ENCODE results near the gene KIAA1217.

Gene KIAA1217

DNA sequence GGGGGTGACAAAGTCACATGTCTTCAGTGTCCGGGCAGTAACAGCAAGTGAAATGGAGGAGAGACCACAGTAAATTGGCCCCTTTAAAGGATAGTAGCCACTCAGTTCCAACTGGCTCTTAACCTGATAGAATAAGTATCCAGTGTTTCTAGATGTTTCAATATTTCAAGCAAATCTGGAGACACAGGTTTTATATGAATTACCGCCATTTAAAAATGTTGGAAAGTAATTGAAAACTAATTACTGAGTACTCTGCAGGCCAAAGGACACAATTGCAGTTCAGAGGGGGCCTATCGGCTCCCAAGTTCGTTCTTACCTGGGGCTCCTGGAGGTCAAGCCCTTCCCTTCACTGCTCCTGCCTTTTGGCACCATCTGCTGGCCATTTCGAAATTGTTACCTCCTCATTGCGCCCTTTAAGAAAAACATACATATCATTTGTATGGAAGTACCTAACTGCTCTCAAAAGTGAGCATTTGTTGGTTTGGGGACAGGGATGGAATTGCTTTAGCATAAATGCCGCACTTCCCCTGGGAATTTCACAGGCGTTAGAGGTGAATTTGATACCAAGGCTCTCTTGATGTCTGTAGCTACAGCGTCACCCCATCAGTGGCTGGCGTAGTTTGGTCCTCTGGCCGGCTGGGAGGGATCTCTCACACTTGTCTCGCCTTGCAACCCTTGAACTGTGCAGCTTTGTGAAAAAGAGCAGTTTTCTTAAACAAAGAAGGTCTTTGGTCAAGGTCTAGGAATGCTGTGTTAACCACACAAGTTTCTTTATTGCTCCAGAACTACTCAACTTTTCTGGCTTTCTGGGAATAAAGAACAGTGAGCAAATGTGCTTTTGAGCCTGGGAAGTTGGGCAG is 294.8 kb downstream of the KIAA1217 start:
- DNase-seq = peak; percentile 41

DNA sequence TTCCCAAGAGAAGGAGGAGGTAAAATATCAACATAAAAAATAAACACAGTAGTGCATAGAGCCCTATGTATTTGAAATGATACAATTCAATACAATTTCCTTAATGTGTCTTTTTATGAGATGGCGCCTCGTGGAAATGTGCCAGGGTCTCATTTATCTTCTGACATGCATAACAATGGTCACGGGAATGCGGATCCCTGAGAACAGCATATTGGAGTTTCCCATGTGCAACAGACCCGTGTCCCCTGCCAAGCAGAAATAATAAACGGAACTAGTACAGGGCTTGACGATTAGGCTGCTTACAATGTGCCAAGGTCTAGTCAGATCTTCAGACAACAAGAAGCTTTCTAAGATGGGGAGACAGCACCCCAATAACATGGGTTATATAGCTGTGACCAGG is 296.8 kb downstream of the KIAA1217 start:
- no peak for DNase-seq

GRCh38 chr10:24513155-24513554 is 304.2 kb downstream of the KIAA1217 start:
- peak; percentile 39 for DNase-seq

- DNase-seq = no peak
These were observed 306.5 kb downstream of the KIAA1217 start for GRCh38 chr10:24515481-24515880.

- no peak for DNase-seq
These were observed 309.5 kb downstream of the KIAA1217 start for GRCh38 chr10:24518411-24518810.

GRCh38 chr10:24518981-24519597 is 310.2 kb downstream of the KIAA1217 start:
- peak; percentile 62 for DNase-seq

DNA sequence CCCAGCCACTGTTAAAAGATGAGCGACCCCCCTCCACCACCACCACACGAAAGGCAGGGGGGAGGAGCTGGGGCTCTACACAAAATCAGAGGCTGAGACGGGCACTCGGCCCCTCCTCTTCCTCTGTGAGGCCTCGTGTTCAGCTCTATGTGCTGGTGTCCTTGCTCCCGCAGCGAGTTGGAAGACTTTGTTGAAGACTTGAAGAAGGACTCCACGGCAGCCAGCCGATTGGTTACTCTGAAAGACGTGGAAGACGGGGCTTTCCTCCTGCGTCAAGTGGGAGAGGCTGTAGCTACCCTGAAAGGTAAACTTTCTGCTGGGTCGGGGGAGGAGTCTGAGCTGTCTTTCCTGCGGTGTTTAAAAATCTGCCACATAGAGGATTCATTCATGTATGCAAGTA is 311.0 kb downstream of the KIAA1217 start:
- no peak for DNase-seq

DNA sequence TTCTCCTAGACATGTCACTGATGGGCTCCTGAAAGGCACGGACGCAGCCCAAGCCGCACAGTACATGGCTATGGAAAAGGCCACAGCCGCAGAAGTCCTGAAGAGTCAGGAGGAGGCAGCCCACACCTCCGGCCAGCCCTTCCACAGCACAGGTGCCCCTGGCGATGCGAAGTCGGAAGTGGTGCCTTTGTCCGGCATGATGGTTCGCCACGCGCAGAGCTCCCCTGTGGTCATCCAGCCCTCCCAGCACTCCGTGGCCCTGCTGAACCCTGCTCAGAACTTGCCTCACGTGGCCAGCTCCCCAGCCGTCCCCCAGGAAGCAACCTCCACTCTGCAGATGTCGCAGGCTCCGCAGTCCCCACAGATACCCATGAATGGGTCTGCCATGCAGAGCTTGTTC is 315.4 kb downstream of the KIAA1217 start:
- DNase-seq = no peak

DNA sequence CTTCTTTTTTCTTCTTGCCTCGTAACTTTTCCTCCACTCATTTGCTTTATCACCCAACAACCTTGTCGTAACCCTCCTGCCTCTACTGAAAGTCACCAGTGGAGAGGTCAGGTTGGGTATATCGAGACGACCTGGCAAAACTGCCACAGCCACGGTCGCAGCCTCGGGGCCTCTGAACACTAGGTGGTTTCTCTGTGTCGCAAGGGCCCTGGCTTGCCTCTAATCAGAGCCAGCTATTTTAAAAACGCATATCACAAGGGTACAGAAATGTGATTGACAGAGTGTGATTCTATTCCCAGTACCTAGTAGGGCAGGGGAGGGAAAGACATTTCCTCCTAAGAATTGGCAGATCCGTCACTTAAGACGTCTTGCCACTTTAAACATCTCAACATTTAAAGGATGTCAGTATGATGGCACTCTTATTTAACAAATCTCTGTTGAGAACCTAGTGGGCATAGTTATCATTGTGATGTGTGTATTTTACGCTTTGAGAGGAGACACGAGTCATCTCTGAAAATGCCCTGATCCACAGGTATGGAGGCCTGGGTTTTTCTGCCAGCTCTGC is 317.2 kb downstream of the KIAA1217 start:
- DNase-seq = no peak

GRCh38 chr10:24528946-24529345 is 320.0 kb downstream of the KIAA1217 start:
- DNase-seq = no peak

DNA sequence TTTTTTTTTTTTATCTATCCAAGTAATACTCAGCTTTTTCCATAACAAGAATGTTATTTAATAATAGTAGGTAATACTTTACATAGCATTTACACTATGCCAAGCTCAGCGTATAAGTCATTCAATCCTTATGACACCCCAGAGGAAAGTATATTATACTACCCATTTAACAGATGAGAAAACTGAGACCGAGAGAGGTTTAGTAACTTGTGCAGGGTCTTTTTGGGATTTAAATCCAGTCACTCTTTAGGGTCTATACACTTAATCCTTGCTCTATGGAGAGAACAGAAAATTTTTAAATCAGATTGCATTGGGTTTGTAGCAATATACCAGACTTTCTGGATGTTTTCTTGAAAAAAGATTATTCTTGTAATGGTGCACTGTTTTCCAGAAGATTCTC is 322.5 kb downstream of the KIAA1217 start:
- DNase-seq = no peak

- no peak for DNase-seq
These were observed 325.0 kb downstream of the KIAA1217 start for GRCh38 chr10:24533981-24534380.

GRCh38 chr10:24536636-24537035 is 327.7 kb downstream of the KIAA1217 start:
- DNase-seq = no peak

- no peak for DNase-seq
These were observed 332.4 kb downstream of the KIAA1217 start for GRCh38 chr10:24541239-24541753.

- no peak for DNase-seq
These were observed 333.7 kb downstream of the KIAA1217 start for GRCh38 chr10:24542314-24543270.

- DNase-seq = no peak
These were observed 335.8 kb downstream of the KIAA1217 start for GRCh38 chr10:24544776-24545175.

DNA sequence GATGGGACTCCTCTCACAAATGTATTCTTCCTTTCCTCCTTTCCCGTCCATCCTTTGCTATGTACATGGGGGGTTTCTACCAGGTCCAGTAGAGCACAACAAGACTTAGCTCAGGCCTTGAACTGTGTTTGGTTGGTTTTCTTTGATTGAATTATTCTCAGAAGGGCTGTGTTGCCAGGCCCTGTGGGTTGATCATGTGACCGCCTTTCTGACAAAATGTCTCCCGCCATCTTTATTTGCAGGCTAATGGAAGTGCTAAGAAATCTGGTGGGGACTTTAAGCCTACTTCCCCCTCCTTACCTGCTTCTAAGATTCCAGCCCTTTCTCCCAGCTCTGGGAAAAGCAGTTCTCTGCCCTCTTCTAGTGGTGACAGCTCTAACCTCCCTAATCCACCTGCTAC is 336.6 kb downstream of the KIAA1217 start:
- no peak for DNase-seq

- DNase-seq = no peak
These were observed 341.7 kb downstream of the KIAA1217 start for GRCh38 chr10:24550680-24551079.

- DNase-seq = no peak
These were observed 342.2 kb downstream of the KIAA1217 start for GRCh38 chr10:24551161-24551560.

DNA sequence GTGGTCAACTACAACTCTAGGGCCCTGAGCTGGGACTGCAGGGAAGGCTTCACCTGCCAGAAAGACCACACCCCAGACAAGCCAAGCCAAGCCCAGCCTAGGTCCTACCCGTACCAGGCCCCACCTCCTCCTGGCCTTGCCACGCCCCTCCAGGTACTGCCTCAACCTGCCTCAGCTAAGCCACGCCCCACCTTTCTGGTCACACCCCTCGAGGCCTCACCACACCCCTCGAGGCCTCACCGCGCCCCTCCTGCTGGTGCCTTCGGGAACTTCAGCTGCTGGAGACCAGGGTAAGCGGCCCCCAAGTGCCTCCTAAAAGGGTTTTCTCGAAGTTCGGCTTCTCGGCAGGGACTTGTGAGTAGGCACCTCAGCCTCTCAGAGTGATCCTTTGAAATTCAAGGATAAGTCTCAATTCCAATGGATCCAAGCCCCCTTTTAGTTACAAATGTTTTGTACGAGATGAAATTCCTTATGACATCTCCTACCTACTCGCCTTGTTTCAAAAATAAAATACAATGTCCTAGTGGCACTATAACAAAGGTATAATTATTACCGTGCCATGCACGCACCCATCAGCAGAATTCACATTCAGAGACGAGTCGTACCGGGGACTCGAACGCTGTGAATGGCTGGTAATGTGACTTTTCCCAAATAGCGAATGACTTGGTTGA is 343.5 kb downstream of the KIAA1217 start:
- no peak for DNase-seq

DNA sequence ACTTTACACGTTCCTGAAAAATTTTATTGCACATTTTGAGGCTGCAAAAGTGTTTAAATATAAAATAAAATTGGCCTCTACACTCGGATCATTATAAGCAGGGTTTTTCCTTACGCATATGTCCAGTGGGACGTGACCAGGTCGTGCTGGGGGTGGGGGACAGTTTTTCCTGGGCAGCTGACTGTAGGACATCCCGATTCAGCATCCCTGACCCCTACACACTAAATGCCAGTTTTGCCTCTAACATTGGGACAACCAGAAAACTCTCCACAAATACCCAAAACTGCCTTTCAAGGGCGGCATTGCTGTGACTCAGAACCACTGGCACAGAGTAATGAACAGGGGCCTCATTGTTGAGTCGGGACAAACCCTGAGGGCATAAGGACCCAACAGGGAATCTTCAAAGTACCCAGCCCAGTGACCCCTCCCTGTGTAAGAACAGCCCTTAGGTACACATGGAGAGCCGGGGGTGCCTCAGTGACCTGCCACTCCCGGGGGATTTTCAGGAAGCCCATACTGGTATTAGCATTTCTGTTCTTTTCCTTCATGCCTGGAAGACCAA is 344.2 kb downstream of the KIAA1217 start:
- no peak for DNase-seq

DNA sequence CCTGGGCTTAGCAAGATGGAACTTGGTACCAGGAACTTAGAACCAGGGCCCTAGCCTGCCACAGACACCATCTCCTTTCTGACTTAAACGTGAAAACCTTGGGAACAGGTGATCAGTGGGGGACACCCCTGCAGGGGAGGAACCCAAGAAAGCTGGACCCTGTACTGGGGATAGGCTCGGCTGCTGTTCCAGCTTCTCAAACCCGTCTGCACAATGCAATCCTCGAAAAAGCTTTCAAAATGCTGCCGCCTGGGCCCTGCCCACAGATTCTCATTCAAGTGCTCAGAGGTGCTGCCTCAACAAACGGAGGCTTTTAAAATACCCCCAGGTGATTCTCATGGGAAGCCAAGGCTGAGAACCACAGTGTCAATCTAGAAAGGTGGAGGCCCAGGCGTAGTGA is 345.1 kb downstream of the KIAA1217 start:
- DNase-seq = no peak
